Measurements from ENCODE around the gene CFAP46. TPM values are rescaled to one million over a fixed set of nuclear protein-coding genes. Genes with fewer than 3 reads are reported as not detected.
"Not testable (repeated sequence)": the region's sequence is repeated elsewhere in the genome, so short reads cannot be mapped to it uniquely, and the experiment has no call there.

The CFAP46 gene
- total RNA-seq, 1 experiment from 2014 or later, result 1.6 TPM

DNA sequence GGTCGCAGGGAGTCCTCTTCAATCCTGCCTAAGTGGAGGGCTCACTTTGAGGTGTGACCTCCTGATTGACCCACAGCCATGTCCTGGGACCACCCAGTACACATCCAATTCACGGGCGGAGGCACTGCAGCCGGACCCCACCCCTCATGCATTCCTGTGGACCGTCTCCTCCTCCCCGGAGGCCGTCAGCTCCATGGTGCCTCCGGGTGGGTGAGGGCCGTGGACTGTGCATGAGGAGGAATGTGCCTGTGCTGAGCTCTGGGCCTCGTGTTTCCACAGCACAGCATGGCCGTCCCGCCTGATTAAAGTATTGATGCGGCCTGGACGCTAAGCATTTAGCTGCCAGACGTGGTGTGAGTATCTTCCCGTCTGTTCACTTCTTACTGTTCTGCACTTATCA, 52.8 kb downstream of the CFAP46 start:
- TF ChIP-seq, protein P1, sequence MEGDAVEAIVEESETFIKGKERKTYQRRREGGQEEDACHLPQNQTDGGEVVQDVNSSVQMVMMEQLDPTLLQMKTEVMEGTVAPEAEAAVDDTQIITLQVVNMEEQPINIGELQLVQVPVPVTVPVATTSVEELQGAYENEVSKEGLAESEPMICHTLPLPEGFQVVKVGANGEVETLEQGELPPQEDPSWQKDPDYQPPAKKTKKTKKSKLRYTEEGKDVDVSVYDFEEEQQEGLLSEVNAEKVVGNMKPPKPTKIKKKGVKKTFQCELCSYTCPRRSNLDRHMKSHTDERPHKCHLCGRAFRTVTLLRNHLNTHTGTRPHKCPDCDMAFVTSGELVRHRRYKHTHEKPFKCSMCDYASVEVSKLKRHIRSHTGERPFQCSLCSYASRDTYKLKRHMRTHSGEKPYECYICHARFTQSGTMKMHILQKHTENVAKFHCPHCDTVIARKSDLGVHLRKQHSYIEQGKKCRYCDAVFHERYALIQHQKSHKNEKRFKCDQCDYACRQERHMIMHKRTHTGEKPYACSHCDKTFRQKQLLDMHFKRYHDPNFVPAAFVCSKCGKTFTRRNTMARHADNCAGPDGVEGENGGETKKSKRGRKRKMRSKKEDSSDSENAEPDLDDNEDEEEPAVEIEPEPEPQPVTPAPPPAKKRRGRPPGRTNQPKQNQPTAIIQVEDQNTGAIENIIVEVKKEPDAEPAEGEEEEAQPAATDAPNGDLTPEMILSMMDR (IDR thresholded peaks at IDR 0.05), result no peak
- H3K36me3 ChIP-seq (ENCODE audit: control insufficient read depth, insufficient read depth, low read length), result no peaks in the 10 kb centered on the region
- peaks cover 19% of the 10 kb centered on the region for H3K27me3 ChIP-seq (ENCODE audit: control insufficient read depth, insufficient read depth, low read length)
- in situ Hi-C loops (cut with HindIII; ENCODE audit: low pct_unique_long_range_greater_than_20kb, low sequenced_read_pairs) (no loop called here), intact Hi-C loops (cut with micrococcal nuclease; ENCODE audit: unreplicated experiment) (no loop called here)
- ChIA-PET POLR2A (no interaction called here), CTCF (no interaction called here)
- H3K9me3 ChIP-seq (ENCODE audit: control insufficient read depth, insufficient read depth, low read depth, low read length), result no peaks in the 10 kb centered on the region
- BruUV-seq (replicated peaks), result no TSS peak
- H3K4me1 ChIP-seq (ENCODE audit: control insufficient read depth, insufficient read depth, low read length), result no peaks in the 10 kb centered on the region
- H3K4me3 ChIP-seq (ENCODE audit: low read depth in 2 of 2, low read length in 2 of 2), result no peak overlapping the region
- DNase-seq (ENCODE audit: low read depth, low spot score) (no peak), ATAC-seq (no peak)
- no peak overlapping the region for H3K27ac ChIP-seq (ENCODE audit: low read length)

- POLR2A ChIA-PET, result no interaction called here
- no peak for ATAC-seq
- Histone ChIP-seq H3K27me3 (ENCODE audit: control insufficient read depth, insufficient read depth, low read length) (peaks cover 13% of the 10 kb centered on the region), H3K9me3 (ENCODE audit: control insufficient read depth, insufficient read depth, low read depth, low read length) (no peaks in the 10 kb centered on the region), H3K4me3 (ENCODE audit: low read depth in 2 of 2, low read length in 2 of 2) (no peak overlapping the region), H3K36me3 (ENCODE audit: control insufficient read depth, insufficient read depth, low read length) (no peaks in the 10 kb centered on the region), H3K27ac (ENCODE audit: low read length) (no peak overlapping the region), H3K4me1 (ENCODE audit: control insufficient read depth, insufficient read depth, low read length) (no peaks in the 10 kb centered on the region)
- in situ Hi-C loops (cut with HindIII; ENCODE audit: low pct_unique_long_range_greater_than_20kb, low sequenced_read_pairs) (no loop called here), intact Hi-C loops (cut with micrococcal nuclease; ENCODE audit: unreplicated experiment) (no loop called here)
- no peak for DNase-seq (ENCODE audit: low read depth, low spot score)
- CTCF ChIA-PET, result no interaction called here
- TF ChIP-seq REST (IDR thresholded peaks at IDR 0.05; ENCODE audit: insufficient read depth in 1 of 2, low read depth in 2 of 2, low read length in 1 of 2) (no peak), POLR2AphosphoS5 (IDR thresholded peaks at IDR 0.05; ENCODE audit: low read depth, low read length) (no peak), SIN3A (IDR thresholded peaks at IDR 0.05; ENCODE audit: borderline replicate concordance, insufficient read depth, low read depth, low read length) (no peak), TCF7L2 (IDR thresholded peaks at IDR 0.05; ENCODE audit: low read depth, low read length) (no peak)
- TF ChIP-seq, protein P1 (IDR thresholded peaks at IDR 0.05), result no peak
- BruUV-seq (replicated peaks), result no TSS peak
Observed at GRCh38 chr10:132888898-132889490, 53.4 kb downstream of the CFAP46 start.

DNA sequence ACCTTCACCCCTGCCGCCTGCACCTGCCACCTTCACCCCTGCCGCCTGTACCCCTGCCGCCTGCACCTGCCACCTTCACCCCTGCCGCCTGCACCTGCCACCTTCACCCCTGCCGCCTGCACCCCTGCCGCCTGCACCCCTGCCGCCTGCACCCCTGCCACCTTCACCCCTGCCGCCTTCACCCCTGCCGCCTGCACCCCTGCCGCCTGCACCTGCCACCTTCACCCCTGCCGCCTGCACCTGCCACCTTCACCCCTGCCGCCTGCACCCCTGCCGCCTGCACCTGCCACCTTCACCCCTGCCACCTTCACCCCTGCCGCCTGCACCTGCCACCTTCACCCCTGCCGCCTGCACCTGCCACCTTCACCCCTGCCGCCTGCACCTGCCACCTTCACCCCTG, 53.9 kb downstream of the CFAP46 start:
- H3K4me3 ChIP-seq (ENCODE audit: low read depth in 2 of 2, low read length in 2 of 2); DNase-seq (ENCODE audit: low read depth, low spot score); POLR2A ChIA-PET; intact Hi-C loops (cut with micrococcal nuclease; ENCODE audit: unreplicated experiment); H3K27ac ChIP-seq (ENCODE audit: low read length); ATAC-seq; BruUV-seq (replicated peaks); H3K9me3 ChIP-seq (ENCODE audit: control insufficient read depth, insufficient read depth, low read depth, low read length); H3K36me3 ChIP-seq (ENCODE audit: control insufficient read depth, insufficient read depth, low read length); in situ Hi-C loops (cut with HindIII; ENCODE audit: low pct_unique_long_range_greater_than_20kb, low sequenced_read_pairs); H3K4me1 ChIP-seq (ENCODE audit: control insufficient read depth, insufficient read depth, low read length): not testable (repeated sequence)
- H3K27me3 ChIP-seq (ENCODE audit: control insufficient read depth, insufficient read depth, low read length), result peaks cover 13% of the 10 kb centered on the region
- CTCF ChIA-PET, result interaction anchor here (0.6 kb wide), 3 partner anchors 47 to 263 kb away, joined by 4 to 5 read pairs (median 5); no protein-coding TSS in a partner anchor

Measured in Panc1 (cell line).